ENCODE results near the gene ERGIC1. TPM values are rescaled to one million over a fixed set of nuclear protein-coding genes. Genes with fewer than 3 reads are reported as not detected.
"Not testable (repeated sequence)": the region's sequence is repeated elsewhere in the genome, so short reads cannot be mapped to it uniquely, and the experiment has no call there.

ERGIC1 gene
- total and polyA plus RNA-seq, 2 of the 8 experiments (the other 6 are each of a cell fraction or from before 2014, with no cell fraction given) = 95.3 to 106 TPM

GRCh38 chr5:172787538-172787937 is 46.5 kb upstream of the ERGIC1 start:
- H3K23ac ChIP-seq (ENCODE audit: insufficient read length); H4K20me1 ChIP-seq (replicated peaks in 1 of 2; ENCODE audit: control insufficient read depth in 1 of 2, insufficient read depth in 2 of 2, low read length in 2 of 2); H3K9ac ChIP-seq (replicated peaks in 1 of 4; ENCODE audit: extremely low read depth in 1 of 4, low read depth in 3 of 4, low read length in 3 of 4); H3K23me2 ChIP-seq (ENCODE audit: low read depth, low read length); H2AK5ac ChIP-seq (ENCODE audit: low read depth, low read length); H3K4me2 ChIP-seq (ENCODE audit: insufficient read depth in 1 of 2, low read depth in 2 of 2, low read length in 2 of 2); H2BK5ac ChIP-seq (ENCODE audit: low read depth, low read length); H2AFZ ChIP-seq (ENCODE audit: low read length); FAIRE-seq; H4K91ac ChIP-seq (replicated peaks; ENCODE audit: insufficient read length, low read length); H3K4me1 ChIP-seq (replicated peaks in 1 of 4; ENCODE audit: control insufficient read depth in 3 of 4, insufficient read depth in 4 of 4, low read length in 3 of 4); H3K4me3 ChIP-seq (ENCODE audit: extremely low read depth in 1 of 4, insufficient read depth in 2 of 4, low read depth in 3 of 4, low read length in 4 of 4); H2BK12ac ChIP-seq (ENCODE audit: low read depth, low read length); H3K14ac ChIP-seq (ENCODE audit: insufficient read length); H3K79me2 ChIP-seq (ENCODE audit: control insufficient read depth in 1 of 2, insufficient read depth in 2 of 2, low read length in 2 of 2); H2BK15ac ChIP-seq (ENCODE audit: low read length); H2BK20ac ChIP-seq (ENCODE audit: low read length); H3K18ac ChIP-seq (ENCODE audit: extremely low read depth, low read length); H3K36me3 ChIP-seq (ENCODE audit: control insufficient read depth in 2 of 4, insufficient read depth in 4 of 4, low read length in 3 of 4); H4K5ac ChIP-seq (ENCODE audit: insufficient read length, low read depth, low read length); H3K9me3 ChIP-seq (ENCODE audit: insufficient read depth in 2 of 2, low read depth in 1 of 2, low read length in 1 of 2); DNase-seq (ENCODE audit: low read depth in 1 of 2, low spot score in 2 of 2); H3K27ac ChIP-seq (ENCODE audit: low read depth, low read length); H3K4ac ChIP-seq (replicated peaks; ENCODE audit: insufficient read length, low read depth, low read length); H4K8ac ChIP-seq (ENCODE audit: extremely low read depth, insufficient read depth, low read length); H3K27me3 ChIP-seq (replicated peaks in 1 of 4; ENCODE audit: control insufficient read depth in 3 of 4, extremely low read depth in 1 of 4, insufficient read depth in 3 of 4, low read length in 3 of 4); H2BK120ac ChIP-seq (replicated peaks; ENCODE audit: low read depth, low read length); H3K56ac ChIP-seq (replicated peaks; ENCODE audit: insufficient read length, low read depth, low read length); H3K79me1 ChIP-seq (ENCODE audit: low read depth, low read length): not testable (repeated sequence)
- ChIA-PET CTCF (ENCODE audit: partially characterized antibody) (interaction anchor here (0.7 kb wide), 1 partner anchor 26 kb away, joined by 3 read pairs; no protein-coding TSS in a partner anchor), POLR2A (ENCODE audit: partially characterized antibody) (interaction anchor here (5.3 kb wide), 1 partner anchor 17 kb away, joined by 36 read pairs; the partner anchor contains the start of gene DUSP1)
- 75% methylated on average over 3 of the region's 3 CpGs; no CpG with 5 or more reads in 1 of the 2 experiments for WGBS, 2 experiments (ENCODE audit: extremely low coverage in 1 of 2, insufficient coverage in 1 of 2, insufficient read length in 1 of 2, insufficient replicate concordance in 2 of 2, low coverage in 1 of 2, low lambda C conversion rate in 2 of 2, missing lambda C conversion rate in 1 of 2)
